Lung (tissue), 12 donors: Measurements from ENCODE around the gene NME3. TPM values are rescaled to one million over a fixed set of nuclear protein-coding genes. Genes with fewer than 3 reads are reported as not detected.

ENCODE experiments used
- ATAC-seq: fragments of 200-7000 bp; cut with Tn5 transposase; one replicate; pipeline ENCODE4 v1.9.1; 2020; ENCODE audit warnings: moderate number of reproducible peaks; ENCODE audit not compliant: insufficient read depth, low FRiP score
- DNase-seq, 3 donors: peaks; one replicate each; pipeline ENCODE4 v3.0.0-alpha.2; 2013 to 2017
- H3K27ac ChIP-seq, 2 donors: one replicate each; pipeline ENCODE4 v1.5.1; 2013; ENCODE audit warnings: mild to moderate bottlenecking in 2 of 2, moderate library complexity in 2 of 2, control low read depth in 1 of 2, inconsistent platforms in 1 of 2, low read depth in 1 of 2, low read length in 1 of 2
- H3K27me3 ChIP-seq, 3 donors: one replicate each; pipeline ENCODE4 v1.5.1; 2013; ENCODE audit warnings: low read length in 2 of 3; ENCODE audit not compliant: control insufficient read depth in 3 of 3, insufficient read depth in 3 of 3
- H3K36me3 ChIP-seq, 4 donors: one replicate each; pipeline ENCODE4 v1.5.1; 2013; ENCODE audit warnings: low read length in 4 of 4, mild to moderate bottlenecking in 1 of 4, moderate library complexity in 1 of 4; ENCODE audit not compliant: control insufficient read depth in 4 of 4, insufficient read depth in 4 of 4
- H3K4me1 ChIP-seq, 5 donors: one replicate each; pipeline ENCODE4 v1.5.1; 2013; ENCODE audit warnings: low read length in 5 of 5, mild to moderate bottlenecking in 2 of 5, moderate library complexity in 1 of 5; ENCODE audit not compliant: control insufficient read depth in 5 of 5, insufficient read depth in 5 of 5
- H3K4me3 ChIP-seq: one replicate; pipeline ENCODE4 v1.5.1; 2013; ENCODE audit warnings: mild to moderate bottlenecking, control low read depth, moderate library complexity
- H3K9ac ChIP-seq, 2 donors: one replicate each; pipeline ENCODE4 v1.5.1; 2013; ENCODE audit warnings: low read length in 2 of 2, control low read depth in 1 of 2; ENCODE audit not compliant: insufficient read depth in 1 of 2
- H3K9me3 ChIP-seq, 4 donors: one replicate each; pipeline ENCODE4 v1.5.1; 2013; ENCODE audit warnings: low read length in 3 of 4, mild to moderate bottlenecking in 1 of 4, moderate library complexity in 1 of 4; ENCODE audit not compliant: control insufficient read depth in 4 of 4, insufficient read depth in 3 of 4
- WGBS, 2 donors: extraction: QIAGEN DNeasy Blood & Tissue Kit; methylation state at CpG; one replicate each; pipeline ENCODE4 v1.1.7; 2013; 5-methylcytosine and 5-hydroxymethylcytosine counted together
- polyA plus RNA-seq, 2 donors: library from polyadenylated mRNA; stranded (reverse); fragments of 200-250 nt; gene quantifications; one replicate each; pipeline ENCODE4 v1.2.1, GENCODE V29; 2013
- total RNA-seq, 2 donors: library from RNA; depleted of rRNA in 1 of 2; stranded (reverse); fragments of >200 nt in 1 of 2; gene quantifications; one replicate each; pipeline ENCODE4 v1.2.1, GENCODE V29; 2014 to 2021
- TF ChIP-seq, protein P1 (sequence below): IDR thresholded peaks from 2 replicates; pipeline ENCODE4 v1.5.1; 2012; ENCODE audit warnings: mild to moderate bottlenecking; ENCODE audit errors: control extremely low read depth, extremely low read depth
- donor health status: control.
- donor health status: control.
- donor health status: Bipolar disorder and iron deficiency.
- donor health status: healthy.
- donor health status: DM: yes; HTN: yes; CAD: no.

The NME3 gene
- total and polyA plus RNA-seq, 4 donors: 25.1 to 197 (median 66.9) TPM

DNA sequence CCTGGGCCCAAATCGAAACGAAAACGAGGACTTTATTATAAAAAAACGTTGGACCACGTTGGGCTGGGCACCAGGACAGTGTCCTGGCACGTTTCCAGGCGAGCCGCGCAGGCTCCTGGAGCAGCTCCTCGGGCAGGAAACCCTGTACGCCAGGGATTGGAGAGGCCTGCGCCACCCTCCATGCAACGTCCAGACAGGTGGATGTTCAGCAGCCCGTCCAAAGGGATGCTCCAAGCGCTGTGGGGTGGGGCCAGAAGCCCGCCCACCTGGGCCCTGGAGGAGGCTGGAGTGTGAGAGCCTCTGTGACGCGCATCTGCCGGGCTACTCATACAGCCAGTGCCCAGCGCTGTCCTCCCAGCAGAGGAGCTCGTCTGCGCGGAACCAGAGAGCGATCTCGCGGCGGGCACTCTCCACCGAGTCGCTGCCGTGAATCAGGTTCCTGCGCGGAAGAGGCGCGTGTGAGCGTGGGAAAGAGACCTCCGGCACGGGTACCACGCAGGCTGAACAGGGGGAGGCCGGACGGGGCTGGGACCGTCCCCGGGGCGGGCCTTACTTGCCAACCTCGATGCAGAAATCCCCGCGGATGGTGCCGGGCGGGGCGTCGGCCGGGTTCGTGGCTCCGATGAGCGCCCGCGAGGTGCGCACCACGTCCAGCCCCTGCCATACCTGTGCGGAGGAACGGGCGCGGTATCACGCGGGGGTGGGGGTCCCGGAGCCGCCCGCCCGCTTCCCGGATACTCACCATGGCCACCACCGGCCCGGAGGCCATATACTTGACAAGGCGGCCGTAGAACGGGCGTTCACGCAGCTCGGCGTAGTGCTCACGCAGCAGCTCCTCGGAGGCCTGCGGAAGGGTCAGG, 785 bp downstream of the NME3 start:
- WGBS, 2 donors: 11 to 22% methylated on average over 73 to 81 of the region's 81 CpGs
- ATAC-seq (no peak), DNase-seq (peak in 1 of 3 donors; percentile 35)
- peak overlapping the region; percentile 17 to 68 for H3K27ac ChIP-seq
- H3K36me3 ChIP-seq: peaks cover 6 to 40% (median 9%) of the 10 kb centered on the region in 4 donors
- no peak overlapping the region for H3K9ac ChIP-seq
- H3K4me3 ChIP-seq: peak overlapping the region; percentile 72
- TF ChIP-seq, protein P1, sequence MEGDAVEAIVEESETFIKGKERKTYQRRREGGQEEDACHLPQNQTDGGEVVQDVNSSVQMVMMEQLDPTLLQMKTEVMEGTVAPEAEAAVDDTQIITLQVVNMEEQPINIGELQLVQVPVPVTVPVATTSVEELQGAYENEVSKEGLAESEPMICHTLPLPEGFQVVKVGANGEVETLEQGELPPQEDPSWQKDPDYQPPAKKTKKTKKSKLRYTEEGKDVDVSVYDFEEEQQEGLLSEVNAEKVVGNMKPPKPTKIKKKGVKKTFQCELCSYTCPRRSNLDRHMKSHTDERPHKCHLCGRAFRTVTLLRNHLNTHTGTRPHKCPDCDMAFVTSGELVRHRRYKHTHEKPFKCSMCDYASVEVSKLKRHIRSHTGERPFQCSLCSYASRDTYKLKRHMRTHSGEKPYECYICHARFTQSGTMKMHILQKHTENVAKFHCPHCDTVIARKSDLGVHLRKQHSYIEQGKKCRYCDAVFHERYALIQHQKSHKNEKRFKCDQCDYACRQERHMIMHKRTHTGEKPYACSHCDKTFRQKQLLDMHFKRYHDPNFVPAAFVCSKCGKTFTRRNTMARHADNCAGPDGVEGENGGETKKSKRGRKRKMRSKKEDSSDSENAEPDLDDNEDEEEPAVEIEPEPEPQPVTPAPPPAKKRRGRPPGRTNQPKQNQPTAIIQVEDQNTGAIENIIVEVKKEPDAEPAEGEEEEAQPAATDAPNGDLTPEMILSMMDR: no peak
- peaks cover 0 to 28% (median 0%) of the 10 kb centered on the region in 5 donors for H3K4me1 ChIP-seq
- no peaks in the 10 kb centered on the region for H3K9me3 ChIP-seq
- H3K27me3 ChIP-seq: no peaks in the 10 kb centered on the region

DNA sequence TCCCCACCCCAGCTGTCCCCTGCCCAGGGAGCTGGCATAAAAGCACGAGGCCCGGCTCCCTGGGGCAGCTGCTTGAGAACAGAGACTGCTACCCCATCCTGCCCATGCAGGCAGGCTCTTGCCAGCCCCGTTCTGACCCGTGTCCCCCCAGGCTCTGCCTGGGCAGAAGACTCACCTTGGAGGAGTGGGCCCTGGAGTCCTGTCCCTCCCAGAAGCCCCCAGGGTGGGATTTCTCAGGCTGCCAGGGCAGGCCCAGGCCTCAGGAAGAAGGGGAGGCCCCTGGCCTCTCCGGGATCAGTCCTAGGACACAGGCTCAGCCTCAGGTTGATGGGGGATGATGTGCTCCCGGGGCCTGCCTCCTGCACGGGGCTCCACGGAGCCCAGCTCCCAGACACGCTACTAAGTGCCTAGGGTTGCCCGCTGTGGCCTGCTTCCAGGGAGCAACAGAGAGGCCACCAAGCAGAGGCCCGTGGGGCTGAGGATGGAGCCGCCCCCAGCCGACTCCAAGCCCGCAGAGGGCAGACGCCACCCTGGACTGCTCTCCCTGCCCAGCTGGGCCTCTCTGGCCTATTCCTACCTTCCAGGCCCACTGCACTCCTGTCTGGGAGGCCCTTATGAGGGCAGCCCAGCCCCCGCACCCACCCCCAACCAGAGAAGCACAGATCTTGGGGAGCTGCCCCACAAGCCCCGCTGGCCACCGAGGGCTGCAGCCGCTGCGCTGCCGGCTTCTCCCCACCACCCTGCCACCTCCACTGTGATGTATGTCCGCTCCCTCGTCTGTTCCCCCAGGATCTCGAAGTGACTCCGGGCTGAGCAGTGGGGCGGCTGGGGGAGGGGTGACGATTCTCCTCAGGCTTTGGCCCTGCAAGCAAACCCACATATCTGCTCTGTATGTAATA, 1.7 kb downstream of the NME3 start:
- no peak overlapping the region for H3K9ac ChIP-seq
- H3K27me3 ChIP-seq: no peaks in the 10 kb centered on the region
- H3K36me3 ChIP-seq: peaks cover 6 to 47% (median 16%) of the 10 kb centered on the region in 4 donors
- no peak for ATAC-seq
- DNase-seq: no peak
- H3K4me1 ChIP-seq: peaks cover 0 to 27% (median 0%) of the 10 kb centered on the region in 5 donors
- peak overlapping the region in 1 of 2 donors; percentile 5 for H3K27ac ChIP-seq
- TF ChIP-seq, protein P1: no peak
- H3K9me3 ChIP-seq: no peaks in the 10 kb centered on the region
- 83 to 89% methylated on average over 25 to 27 of the region's 27 CpGs for WGBS, 2 donors
- H3K4me3 ChIP-seq: no peak overlapping the region

DNA sequence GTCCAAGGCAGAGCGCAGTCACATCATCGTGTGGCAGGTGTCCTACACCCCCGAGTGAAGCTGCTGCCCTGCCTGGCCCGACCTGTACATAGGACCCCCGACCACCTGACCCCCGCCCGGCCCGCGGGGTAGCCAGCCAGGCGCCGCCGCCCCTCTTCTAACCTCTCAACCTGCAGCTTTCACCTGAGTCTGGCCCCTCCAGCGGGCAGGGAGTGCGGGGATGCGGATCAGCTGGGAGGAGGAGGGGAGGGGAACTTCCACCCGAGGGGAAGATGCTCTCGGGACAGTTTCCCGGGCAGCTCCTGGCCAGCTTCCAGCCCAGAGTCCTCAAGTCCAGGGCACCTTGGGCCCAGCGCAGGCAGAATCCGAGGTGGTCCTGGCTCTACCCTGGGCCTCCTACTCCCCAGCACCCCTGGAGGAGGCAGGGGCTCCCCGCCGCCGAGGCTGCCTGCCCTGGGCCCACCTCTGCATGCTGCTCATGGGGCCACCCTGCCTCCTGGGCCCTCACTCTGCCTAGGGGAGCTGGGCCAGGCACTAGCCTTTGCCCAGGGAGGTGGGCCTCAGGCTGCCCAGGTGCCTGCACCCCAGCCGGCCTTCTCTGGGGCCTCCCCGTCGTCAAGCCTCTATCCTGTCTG, 2.5 kb downstream of the NME3 start:
- WGBS, 2 donors: 84 to 86% methylated on average over 23 to 26 of the region's 26 CpGs
- H3K36me3 ChIP-seq: peaks cover 6 to 55% (median 19%) of the 10 kb centered on the region in 4 donors
- TF ChIP-seq, protein P1: no peak

More for the DNA sequence above, 2.5 kb downstream of the NME3 start:
- H3K27ac ChIP-seq: no peak overlapping the region
- DNase-seq: no peak
- H3K27me3 ChIP-seq: no peaks in the 10 kb centered on the region
- no peak overlapping the region for H3K4me3 ChIP-seq
- no peaks in the 10 kb centered on the region for H3K9me3 ChIP-seq
- no peak for ATAC-seq
- peaks cover 0 to 19% (median 0%) of the 10 kb centered on the region in 5 donors for H3K4me1 ChIP-seq
- H3K9ac ChIP-seq: no peak overlapping the region
